Astrocyte (in vitro differentiated cells and primary cell): ENCODE measurements around the gene BUB1. TPM values are rescaled to one million over a fixed set of nuclear protein-coding genes. Genes with fewer than 3 reads are reported as not detected.

ENCODE experiments used
- DNase-seq: peaks from one replicate; pipeline ENCODE4 v3.0.0-alpha.2; 2010; ENCODE audit warnings: low read depth
- FAIRE-seq: peaks from 2 replicates; lab custom pipeline; 2011; peaks lifted over from hg19 to GRCh38; lab: Jason Lieb, UNC
- H2AFZ ChIP-seq: 2 replicates; pipeline ENCODE4 v1.6.0; 2012; ENCODE audit warnings: low read depth, low read length, inconsistent platforms
- H3K27ac ChIP-seq: 2 replicates; pipeline ENCODE4 v1.5.1; 2011; ENCODE audit warnings: low read depth, low read length, inconsistent platforms
- H3K27me3 ChIP-seq: 2 replicates; pipeline ENCODE4 v1.6.0; 2011; ENCODE audit warnings: low read length, inconsistent platforms; ENCODE audit not compliant: insufficient read depth
- H3K36me3 ChIP-seq: 2 replicates; pipeline ENCODE4 v1.5.1; 2011; ENCODE audit warnings: low read length, inconsistent platforms; ENCODE audit not compliant: insufficient read depth
- H3K4me1 ChIP-seq: 2 replicates; pipeline ENCODE4 v1.5.1; 2011; ENCODE audit warnings: low read length, inconsistent platforms; ENCODE audit not compliant: insufficient read depth
- H3K4me2 ChIP-seq: 2 replicates; pipeline ENCODE4 v1.6.0; 2012; ENCODE audit warnings: low read length, inconsistent platforms
- H3K4me3 ChIP-seq: 2 replicates; pipeline ENCODE4 v1.5.1; 2011; ENCODE audit warnings: low read depth, mild to moderate bottlenecking, low read length, inconsistent platforms; ENCODE audit not compliant: insufficient read depth
- H3K79me2 ChIP-seq: 2 replicates; pipeline ENCODE4 v1.6.0; 2012; ENCODE audit warnings: mild to moderate bottlenecking, low read length, inconsistent platforms; ENCODE audit not compliant: insufficient read depth
- H3K9ac ChIP-seq: 2 replicates; pipeline ENCODE4 v1.6.0; 2012; ENCODE audit warnings: mild to moderate bottlenecking, low read length, inconsistent platforms
- H3K9me3 ChIP-seq: 2 replicates; pipeline ENCODE4 v1.5.1; 2012; ENCODE audit warnings: low read depth, mild to moderate bottlenecking, low read length, inconsistent platforms; ENCODE audit not compliant: insufficient read depth
- H4K20me1 ChIP-seq: 2 replicates; pipeline ENCODE4 v1.6.0; 2012; ENCODE audit warnings: low read length, inconsistent platforms; ENCODE audit not compliant: insufficient read depth
- H3K27ac Mint-ChIP-seq: one replicate; pipeline ENCODE4 v1.8.0; 2021; ENCODE audit warnings: mild to moderate bottlenecking, mixed read lengths; ENCODE audit not compliant: unreplicated experiment
- H3K27me3 Mint-ChIP-seq: one replicate; pipeline ENCODE4 v1.8.0; 2021; ENCODE audit warnings: low read depth, mixed read lengths; ENCODE audit not compliant: unreplicated experiment
- H3K36me3 Mint-ChIP-seq: one replicate; pipeline ENCODE4 v1.8.0; 2021; ENCODE audit warnings: low read depth, mixed read lengths; ENCODE audit not compliant: unreplicated experiment
- H3K4me1 Mint-ChIP-seq: one replicate; pipeline ENCODE4 v1.8.0; 2021; ENCODE audit warnings: low read depth, mixed read lengths; ENCODE audit not compliant: unreplicated experiment
- H3K4me3 Mint-ChIP-seq: one replicate; pipeline ENCODE4 v1.8.0; 2021; ENCODE audit warnings: mild to moderate bottlenecking, moderate library complexity, mixed read lengths; ENCODE audit not compliant: unreplicated experiment
- H3K9me3 Mint-ChIP-seq: one replicate; pipeline ENCODE4 v1.8.0; 2021; ENCODE audit warnings: mild to moderate bottlenecking, mixed read lengths; ENCODE audit not compliant: unreplicated experiment
- CTCF ChIP-seq: IDR thresholded peaks from 2 replicates; pipeline ENCODE4 v1.5.1; 2011; ENCODE audit warnings: low read depth, mild to moderate bottlenecking, inconsistent platforms, low read length, moderate library complexity; ENCODE audit not compliant: insufficient read depth
- EZH2 ChIP-seq: IDR thresholded peaks from 2 replicates; pipeline ENCODE4 v1.6.1; 2012; ENCODE audit warnings: mild to moderate bottlenecking, low read length, inconsistent platforms; ENCODE audit not compliant: insufficient read depth
- total RNA-seq: library from RNA; stranded (reverse); gene quantifications from 2 replicates; pipeline ENCODE4 v1.2.1, GENCODE V29; 2021

Gene BUB1
- total RNA-seq, 1 donor from 2014 or later, result 8.0 TPM

- no peaks in the 10 kb centered on the region for H3K36me3 Mint-ChIP-seq
- DNase-seq, result no peak
These were observed 35.9 kb upstream of the BUB1 start for GRCh38 chr2:110713513-110714362.

GRCh38 chr2:110712737-110713136 lies 34.9 kb upstream of the BUB1 start:
- Mint-ChIP-seq H3K27me3 (peaks cover 20% of the 10 kb centered on the region), H3K4me1 (peaks cover 10% of the 10 kb centered on the region)
- no peak for FAIRE-seq

More at GRCh38 chr2:110713513-110714362, 35.9 kb upstream of the BUB1 start:
- no peak overlapping the region for H3K27ac ChIP-seq
- no peak overlapping the region for H3K4me3 ChIP-seq
- no peaks in the 10 kb centered on the region for H4K20me1 ChIP-seq
- Mint-ChIP-seq H3K27ac (no peak overlapping the region), H3K9me3 (peaks cover 3% of the 10 kb centered on the region), H3K27me3 (peaks cover 20% of the 10 kb centered on the region), H3K4me1 (peaks cover 10% of the 10 kb centered on the region), H3K4me3 (no peak overlapping the region)
- H3K27me3 ChIP-seq, result peaks cover 45% of the 10 kb centered on the region
- no peak overlapping the region for H3K9ac ChIP-seq
- no peak for FAIRE-seq
- H3K9me3 ChIP-seq, result no peaks in the 10 kb centered on the region
- H2AFZ ChIP-seq, result no peak overlapping the region
- no peaks in the 10 kb centered on the region for H3K4me1 ChIP-seq
- H3K36me3 ChIP-seq, result no peaks in the 10 kb centered on the region
- no peak overlapping the region for H3K4me2 ChIP-seq
- TF ChIP-seq EZH2 (no peak), CTCF (no peak)
- no peaks in the 10 kb centered on the region for H3K79me2 ChIP-seq

More at GRCh38 chr2:110712737-110713136, 34.9 kb upstream of the BUB1 start:
- Histone ChIP-seq H3K79me2 (no peaks in the 10 kb centered on the region), H4K20me1 (no peaks in the 10 kb centered on the region), H3K4me1 (no peaks in the 10 kb centered on the region), H3K27ac (no peak overlapping the region), H3K4me2 (no peak overlapping the region), H2AFZ (no peak overlapping the region), H3K36me3 (no peaks in the 10 kb centered on the region), H3K4me3 (no peak overlapping the region), H3K9me3 (no peaks in the 10 kb centered on the region), H3K9ac (no peak overlapping the region), H3K27me3 (peaks cover 52% of the 10 kb centered on the region)
- peaks cover 3% of the 10 kb centered on the region for H3K9me3 Mint-ChIP-seq
- H3K27ac Mint-ChIP-seq, result no peak overlapping the region
- no peak for DNase-seq
- no peak for TF ChIP-seq CTCF
- no peak for TF ChIP-seq EZH2
- no peak overlapping the region for H3K4me3 Mint-ChIP-seq
- no peaks in the 10 kb centered on the region for H3K36me3 Mint-ChIP-seq
